HEK293T (cell line): Measurements from ENCODE around the gene BIRC5.
A peak's percentile ranks its signal among the peaks of the same experiment; 100 is the strongest.

Experiments used
- ARNT ChIP-seq: fragments of 450-650 bp; IDR thresholded peaks from 2 replicates; pipeline ENCODE4 v1.6.1; 2017; ENCODE audit warnings: mild to moderate bottlenecking
- ELF4 ChIP-seq: fragments of 450-650 bp; IDR thresholded peaks from 2 replicates; pipeline ENCODE4 v1.6.1; 2017; ENCODE audit warnings: antibody characterized with exemption
- FOXA1 ChIP-seq: fragments of 450-650 bp; IDR thresholded peaks from 2 replicates; pipeline ENCODE4 v1.6.1; 2016; ENCODE audit warnings: mild to moderate bottlenecking
- FOXK2 ChIP-seq: fragments of 450-650 bp; IDR thresholded peaks from 2 replicates; pipeline ENCODE4 v1.6.1; 2016; ENCODE audit warnings: mild to moderate bottlenecking
- FOXM1 ChIP-seq: fragments of 450-650 bp; IDR thresholded peaks from 2 replicates; pipeline ENCODE4 v1.6.1; 2017; ENCODE audit warnings: mild to moderate bottlenecking, borderline replicate concordance
- HDGF ChIP-seq: fragments of 450-650 bp; IDR thresholded peaks from 2 replicates; pipeline ENCODE4 v1.6.1; 2017; ENCODE audit warnings: antibody characterized with exemption, borderline replicate concordance
- NFRKB ChIP-seq: fragments of 450-650 bp; IDR thresholded peaks from 2 replicates; pipeline ENCODE4 v1.6.1; 2016; ENCODE audit warnings: mild to moderate bottlenecking, moderate library complexity
- TF ChIP-seq, protein P1 (sequence below): fragments of 450-650 bp; IDR thresholded peaks from 2 replicates; pipeline ENCODE4 v1.6.1; 2016

DNA sequence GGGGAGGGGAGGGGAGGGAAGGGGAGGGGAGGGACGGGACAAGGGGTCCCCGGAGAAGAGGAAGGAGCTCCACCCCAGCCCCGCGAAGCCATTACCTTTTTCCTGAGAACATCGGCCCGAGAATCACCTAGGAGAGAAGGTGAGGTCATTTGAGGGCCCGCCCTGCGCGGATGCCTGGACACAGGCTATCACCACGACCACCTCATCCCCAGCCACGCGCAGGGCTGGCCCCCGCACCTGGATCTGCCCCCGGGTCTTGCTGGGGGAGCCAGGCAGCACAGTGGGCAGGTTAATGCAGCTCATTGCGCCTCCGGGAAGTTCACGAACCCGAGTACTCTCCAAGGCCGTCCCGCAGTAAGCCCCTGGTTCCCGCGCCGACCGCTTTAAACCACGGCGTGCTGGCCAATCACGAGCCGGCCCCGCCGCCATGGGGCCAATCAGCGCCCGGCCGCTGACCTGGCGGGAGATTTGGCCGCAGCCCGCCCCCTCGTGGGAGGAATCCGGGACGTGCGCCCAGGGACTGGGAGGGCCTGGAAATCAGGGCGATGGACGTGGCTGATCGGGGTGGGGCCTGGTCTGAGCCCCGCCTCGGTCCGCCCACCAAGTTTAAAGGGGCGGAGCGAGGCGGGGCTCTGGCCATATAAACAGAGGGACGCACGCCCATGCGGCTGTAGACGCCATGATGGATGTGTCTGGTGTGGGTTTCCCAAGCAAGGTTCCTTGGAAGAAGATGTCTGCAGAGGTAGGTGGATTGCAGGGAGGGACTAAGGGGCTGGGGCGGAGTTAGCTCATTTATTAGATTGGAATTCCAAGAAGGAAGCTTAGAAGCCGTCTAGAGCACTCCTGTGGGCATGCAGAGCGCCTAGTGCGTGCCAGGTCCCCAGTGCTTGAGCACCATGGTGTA, 27.1 kb upstream of the BIRC5 start, which contains the start of the genes AFMID and TK1:
- no peak for TF ChIP-seq FOXK2
- TF ChIP-seq HDGF, result peak; percentile 27; the same call in 1 of the 2 replicates
- TF ChIP-seq, protein P1, sequence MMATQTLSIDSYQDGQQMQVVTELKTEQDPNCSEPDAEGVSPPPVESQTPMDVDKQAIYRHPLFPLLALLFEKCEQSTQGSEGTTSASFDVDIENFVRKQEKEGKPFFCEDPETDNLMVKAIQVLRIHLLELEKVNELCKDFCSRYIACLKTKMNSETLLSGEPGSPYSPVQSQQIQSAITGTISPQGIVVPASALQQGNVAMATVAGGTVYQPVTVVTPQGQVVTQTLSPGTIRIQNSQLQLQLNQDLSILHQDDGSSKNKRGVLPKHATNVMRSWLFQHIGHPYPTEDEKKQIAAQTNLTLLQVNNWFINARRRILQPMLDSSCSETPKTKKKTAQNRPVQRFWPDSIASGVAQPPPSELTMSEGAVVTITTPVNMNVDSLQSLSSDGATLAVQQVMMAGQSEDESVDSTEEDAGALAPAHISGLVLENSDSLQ, result peak; percentile 93
- no peak for TF ChIP-seq NFRKB
- TF ChIP-seq ARNT, result no peak; the same call in 1 of the 2 replicates
- peak; percentile 84; the same call in 1 of the 2 replicates for TF ChIP-seq FOXM1
- peak; percentile 64; the same call in 1 of the 2 replicates for TF ChIP-seq ELF4
- TF ChIP-seq FOXA1, result no peak
